ENCODE results near the gene ACBD3.
A peak's percentile ranks its signal among the peaks of the same experiment; 100 is the strongest.
"Not testable (repeated sequence)": the region's sequence is repeated elsewhere in the genome, so short reads cannot be mapped to it uniquely, and the experiment has no call there.

ACBD3 gene

DNA sequence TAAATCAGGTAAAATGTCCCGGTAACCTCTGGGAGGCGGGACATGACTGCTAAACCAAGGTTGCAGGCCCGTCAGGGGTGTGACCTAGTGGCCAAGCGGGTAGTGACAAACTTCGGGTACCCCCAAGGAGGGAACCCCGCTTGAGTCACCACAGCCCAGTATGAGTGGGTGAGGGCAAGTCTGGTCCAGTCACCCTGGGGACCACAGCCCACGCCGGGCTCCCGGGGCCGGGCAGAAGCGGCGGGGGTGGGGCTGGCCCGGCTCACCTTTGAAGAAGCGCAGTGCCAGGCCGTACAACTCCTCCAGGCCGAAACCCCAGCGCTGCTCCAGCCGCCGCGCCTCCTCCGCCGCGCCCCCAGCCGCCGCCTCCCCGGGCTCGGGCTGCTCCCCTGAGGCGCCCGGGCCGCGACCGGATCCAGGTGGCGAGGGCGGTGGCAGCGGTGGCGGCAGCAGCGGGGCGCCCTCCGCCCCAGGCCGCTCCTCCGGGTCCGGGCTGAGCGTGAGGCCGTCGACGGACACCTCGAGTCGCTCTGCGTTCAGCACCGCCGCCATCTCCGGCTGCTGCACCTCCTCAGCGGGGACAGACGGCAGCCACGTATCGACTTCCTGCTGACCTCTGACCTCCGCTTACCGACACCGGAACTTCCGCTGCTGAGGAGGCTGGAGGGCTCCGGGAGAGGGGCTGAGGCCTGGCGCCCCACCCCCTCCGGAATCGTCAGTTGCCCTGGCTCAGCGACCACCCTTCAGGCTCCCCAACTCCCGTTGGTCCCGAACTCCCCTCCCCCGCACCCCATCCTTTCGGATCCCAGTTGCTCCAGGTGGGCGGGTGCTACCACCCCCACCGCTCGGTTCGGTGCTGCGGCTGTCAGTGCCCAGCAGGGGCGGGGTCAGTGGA is at the start of gene ACBD3:
Gene ACBD3 (minus strand): TSS at position 618 of the 895 bp plus-strand sequence. CDS start 66 bp downstream, at position 552.
- DNase-seq (ENCODE audit: low read depth), result peak; percentile 70

DNA sequence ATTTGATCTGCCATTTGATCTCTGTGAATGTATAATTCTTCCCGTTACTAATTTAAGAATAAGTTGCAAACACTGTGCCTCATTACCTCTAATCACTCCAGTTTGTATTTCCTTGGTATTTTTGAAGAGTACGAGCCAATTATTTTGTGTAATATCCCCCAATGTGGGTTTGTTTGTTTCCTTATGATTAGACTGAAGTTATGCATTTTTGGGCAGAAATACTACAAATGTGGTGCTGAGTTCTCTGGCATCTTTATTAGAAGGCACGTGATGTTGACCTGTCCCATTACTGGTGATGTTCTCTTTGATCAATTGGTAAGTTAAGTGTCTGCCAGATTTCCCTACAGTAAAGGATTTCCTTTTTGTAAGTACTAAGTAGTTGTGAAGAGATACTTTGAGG is 47.3 kb upstream of the ACBD3 start:
- DNase-seq (ENCODE audit: low read depth), result no peak

DNA sequence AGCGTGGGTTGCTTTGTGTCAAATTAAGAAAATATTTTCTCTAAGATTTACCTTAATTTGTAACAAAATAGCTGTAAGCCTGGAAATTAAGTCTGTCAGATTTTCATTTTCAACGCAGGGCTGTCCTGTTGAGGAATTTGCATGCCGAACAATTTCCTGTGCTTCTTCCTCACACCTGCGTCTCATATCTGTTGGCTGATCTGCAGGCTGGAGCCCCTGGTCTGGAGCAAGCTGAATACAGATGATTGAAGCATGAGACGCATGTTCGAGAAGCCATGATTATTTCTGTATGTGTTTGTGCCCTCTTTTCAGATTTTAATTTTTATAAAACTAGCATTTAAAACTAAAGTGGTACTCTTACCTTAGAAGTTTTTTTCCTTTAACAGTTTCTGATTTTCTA is 46.8 kb upstream of the ACBD3 start:
- no peak for DNase-seq (ENCODE audit: low read depth)

DNA sequence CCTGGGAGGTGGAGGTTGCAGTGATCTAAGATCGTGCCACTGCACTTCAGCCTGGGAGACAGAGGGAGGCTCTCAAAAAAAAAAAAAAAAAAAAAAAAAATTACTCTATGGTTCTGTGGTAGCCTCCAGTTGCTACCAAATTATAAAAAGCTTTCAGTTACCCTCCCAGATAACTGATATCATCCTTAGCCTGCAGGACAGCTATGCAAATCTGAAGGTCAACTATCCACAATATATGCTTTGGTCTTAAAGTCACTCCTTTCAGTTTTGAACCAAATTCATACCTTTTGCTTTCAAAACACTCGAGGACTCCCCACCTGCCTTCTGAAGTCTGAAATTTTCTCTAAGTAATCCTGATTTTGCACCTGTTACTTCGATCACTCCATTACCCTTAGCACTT is 40.1 kb upstream of the ACBD3 start:
- no peak for DNase-seq (ENCODE audit: low read depth)

DNA sequence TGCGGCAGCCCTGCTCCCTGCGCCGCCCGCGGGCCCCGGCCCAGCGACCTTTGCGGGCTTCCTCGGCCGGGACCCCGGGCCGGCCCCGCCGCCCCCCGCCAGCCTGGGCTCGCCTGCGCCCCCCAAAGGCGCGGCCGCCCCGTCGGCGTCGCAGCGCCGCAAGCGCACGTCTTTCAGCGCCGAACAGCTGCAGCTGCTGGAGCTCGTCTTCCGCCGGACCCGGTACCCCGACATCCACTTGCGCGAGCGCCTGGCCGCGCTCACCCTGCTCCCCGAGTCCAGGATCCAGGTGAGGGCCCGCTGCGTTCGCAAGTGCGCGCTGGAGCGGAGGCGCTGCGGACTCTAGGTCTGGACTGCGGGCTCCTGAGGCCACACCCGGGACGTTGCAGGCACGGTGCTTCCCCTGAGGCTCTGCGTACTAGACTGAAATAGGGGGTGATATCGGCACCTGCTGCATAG is 37.3 kb upstream of the ACBD3 start:
- no peak for DNase-seq (ENCODE audit: low read depth)

DNA sequence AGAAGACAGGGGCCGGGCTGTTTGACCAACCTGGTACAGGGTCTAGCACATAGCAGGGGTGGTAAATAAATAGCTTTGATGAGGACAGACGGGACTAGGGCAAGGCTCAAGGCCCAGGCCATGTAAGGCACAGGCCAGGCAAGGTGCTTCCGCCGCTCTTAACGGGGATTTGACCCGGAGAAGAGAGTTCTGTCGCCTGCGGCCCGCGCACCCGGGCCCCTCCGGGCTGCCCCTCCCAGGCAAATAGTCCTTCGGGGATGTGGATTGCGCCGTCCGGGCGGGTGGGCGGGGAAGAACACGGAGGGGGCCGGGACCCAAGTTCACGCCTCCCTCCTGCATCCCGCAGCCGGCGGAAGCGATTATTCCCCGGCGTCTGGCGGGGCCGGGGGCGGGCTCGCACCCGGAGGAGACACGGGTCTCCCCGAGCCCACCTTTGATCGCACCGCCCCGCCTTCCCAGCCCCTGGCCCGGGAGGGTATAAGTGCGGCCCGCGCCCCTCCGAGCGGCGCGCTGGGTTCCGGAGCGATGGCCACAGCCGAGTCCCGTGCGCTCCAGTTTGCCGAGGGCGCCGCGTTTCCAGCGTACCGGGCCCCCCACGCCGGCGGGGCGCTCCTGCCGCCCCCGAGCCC is 36.7 kb upstream of the ACBD3 start, which contains the start of gene MIXL1:
Gene MIXL1 (plus strand): TSS at position 508 of the 629 bp plus-strand sequence. CDS start 18 bp downstream, at position 526.
- DNase-seq (ENCODE audit: low read depth), result no peak

DNA sequence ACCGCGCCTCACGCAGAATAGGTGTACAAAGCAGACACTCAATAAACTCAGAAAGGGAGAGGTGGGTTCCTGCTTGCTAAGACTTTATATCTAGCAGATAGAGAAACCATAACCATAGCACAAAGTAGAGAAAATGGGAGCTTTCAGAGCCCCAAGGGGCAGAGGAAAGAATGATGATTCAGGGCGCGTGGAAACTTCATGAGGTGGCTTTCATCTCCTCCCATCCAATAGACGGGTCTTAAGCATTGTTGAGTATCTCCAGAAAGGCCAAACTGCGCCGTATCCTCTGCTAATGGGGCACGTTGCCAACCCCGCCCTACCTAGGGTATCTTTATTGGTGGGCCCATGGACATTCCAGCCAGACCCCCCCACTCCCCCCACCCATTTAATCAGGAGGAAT is 36.1 kb upstream of the ACBD3 start:
- DNase-seq (ENCODE audit: low read depth), result no peak

DNA sequence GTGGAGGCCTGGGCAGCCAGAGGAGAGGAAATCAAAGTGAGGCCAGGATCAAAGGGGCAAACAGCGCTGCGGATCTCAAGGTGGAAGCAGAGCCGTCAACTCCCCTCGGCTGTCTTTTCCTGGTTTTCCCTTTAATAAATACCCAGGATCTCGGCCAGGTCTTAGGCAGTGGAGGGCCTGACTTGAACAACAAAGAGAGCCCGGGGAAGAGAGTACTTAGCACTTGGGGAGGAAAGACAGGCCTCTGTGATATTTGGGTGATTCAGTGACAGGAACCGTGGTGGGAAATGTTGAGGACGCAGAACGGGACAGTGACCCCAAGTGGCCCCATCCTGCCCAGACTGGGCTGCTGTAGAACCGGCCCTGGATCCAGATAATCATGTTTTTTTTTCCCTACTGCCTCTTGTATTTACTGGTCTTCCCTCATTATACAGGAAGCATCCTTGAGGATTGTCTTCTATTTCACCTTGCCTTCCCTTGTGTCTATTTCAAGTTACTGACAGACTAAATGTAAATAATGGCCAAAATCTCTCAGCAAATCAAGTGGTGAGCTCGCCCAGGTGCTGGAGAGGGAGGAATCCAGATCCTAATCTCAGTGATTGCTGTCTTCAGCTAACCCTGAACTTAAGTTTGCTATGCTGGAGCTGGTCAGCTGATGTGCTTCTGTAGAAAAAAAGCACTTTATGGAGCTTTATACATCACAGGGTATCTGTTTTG is 34.1 kb upstream of the ACBD3 start:
- DNase-seq (ENCODE audit: low read depth), result no peak

DNA sequence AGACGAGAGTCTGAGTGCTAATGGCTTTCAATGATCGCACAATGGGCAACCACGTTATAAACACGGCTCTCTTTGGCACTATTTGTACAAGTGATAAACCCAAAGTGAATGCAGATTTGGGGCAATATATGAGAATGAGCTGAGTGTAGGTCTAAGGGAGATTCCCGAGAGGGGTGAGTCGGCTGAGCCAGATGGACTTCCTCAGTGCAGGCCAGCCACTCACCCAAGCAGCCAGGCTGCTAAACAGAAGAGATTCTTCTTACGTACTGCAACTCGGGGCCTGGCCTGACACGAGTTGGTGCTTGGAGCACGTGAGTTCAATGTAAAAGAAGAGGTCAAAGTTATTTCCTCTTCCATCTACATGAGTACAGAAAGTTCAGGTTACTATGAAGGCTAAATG is 30.7 kb upstream of the ACBD3 start:
- no peak for DNase-seq (ENCODE audit: low read depth)

DNA sequence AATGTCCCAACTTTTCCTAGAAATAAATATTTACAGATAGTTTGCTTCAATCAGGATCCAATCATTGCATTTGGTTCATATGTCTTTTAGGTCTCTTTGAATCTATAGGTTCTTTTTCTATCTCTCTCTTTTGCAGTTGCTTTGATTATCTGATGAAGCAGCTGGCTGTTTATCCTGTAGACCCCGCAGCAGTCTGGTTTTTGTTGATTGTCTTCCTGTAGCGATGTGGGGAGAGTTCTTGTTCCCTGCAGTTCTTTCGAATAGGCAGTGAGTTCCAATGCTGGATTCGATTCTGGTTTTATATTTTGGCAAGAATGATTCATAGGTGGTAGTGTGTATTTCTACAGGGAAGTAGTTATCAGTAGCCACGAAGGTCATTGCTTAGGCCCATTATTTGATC is 29.5 kb upstream of the ACBD3 start:
- DNase-seq (ENCODE audit: low read depth), result no peak

DNA sequence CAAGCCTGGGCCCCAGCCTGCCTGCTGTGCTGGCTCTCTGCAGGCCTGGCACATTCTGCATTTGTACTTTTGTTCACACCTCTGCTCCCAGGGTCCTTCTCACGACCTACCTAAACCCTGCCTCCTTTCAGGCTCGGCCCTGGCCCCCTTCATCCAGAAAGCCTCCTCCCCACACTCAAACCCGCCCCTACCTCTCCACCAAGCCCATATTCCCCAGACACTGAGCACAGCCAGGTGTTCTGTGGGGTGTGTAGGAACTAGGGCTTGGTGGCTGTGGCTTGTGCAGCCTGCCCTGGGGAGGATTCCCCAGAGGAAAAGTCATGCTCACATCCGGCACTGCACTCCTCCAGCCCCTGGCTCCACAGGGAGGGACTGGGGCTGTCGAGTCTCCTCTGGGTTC is 28.7 kb upstream of the ACBD3 start:
- DNase-seq (ENCODE audit: low read depth), result no peak

DNA sequence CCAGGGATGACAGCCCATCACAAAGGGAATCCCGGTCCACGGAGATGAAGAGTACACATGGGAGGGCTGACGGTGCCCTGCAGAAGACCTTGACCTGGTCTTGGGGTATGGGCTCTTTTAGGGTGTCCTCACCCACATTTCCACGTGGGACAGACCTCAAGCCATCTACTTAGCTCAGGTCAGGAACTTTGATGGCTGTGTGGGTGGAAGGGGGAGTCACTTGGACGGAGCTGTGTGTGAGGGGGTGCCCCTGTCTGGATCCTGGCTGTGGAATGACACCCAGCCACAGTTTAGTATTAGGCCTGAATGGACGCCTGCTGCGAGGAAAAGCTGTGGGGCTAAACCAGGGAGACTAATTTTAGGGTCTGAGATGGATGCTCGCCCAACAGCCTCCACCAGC is 26.0 kb upstream of the ACBD3 start:
- DNase-seq (ENCODE audit: low read depth), result no peak

DNA sequence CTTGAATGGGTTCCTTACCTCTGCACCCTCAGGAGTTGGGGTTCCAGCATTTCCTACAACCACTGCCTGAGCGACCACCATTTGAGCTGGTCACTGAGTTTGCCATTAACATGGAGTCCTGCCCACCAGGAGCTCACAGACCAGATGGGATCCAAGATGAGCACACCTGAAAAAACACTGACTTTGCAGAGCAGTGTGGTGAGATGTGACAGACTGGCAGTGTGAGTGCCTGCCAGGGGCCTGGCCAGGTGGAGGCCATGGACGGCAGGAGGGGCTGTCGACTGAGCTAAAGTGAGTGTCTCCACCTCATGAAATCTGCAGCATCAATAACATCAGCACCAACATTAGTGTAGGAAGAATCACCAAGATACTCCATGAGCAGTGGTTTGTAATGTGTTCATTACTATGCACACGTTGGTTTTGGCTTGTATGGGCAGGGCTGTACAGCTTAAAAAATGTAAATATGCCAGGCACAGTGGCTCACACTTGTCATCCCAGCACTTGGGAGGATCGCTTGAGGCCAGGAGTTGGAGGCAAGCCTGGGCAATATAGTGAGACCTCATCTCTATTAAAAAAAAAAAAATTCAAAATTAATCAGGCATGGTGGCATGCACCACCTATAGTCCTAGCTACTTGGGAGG is 24.8 kb upstream of the ACBD3 start:
- DNase-seq (ENCODE audit: low read depth), result no peak

DNA sequence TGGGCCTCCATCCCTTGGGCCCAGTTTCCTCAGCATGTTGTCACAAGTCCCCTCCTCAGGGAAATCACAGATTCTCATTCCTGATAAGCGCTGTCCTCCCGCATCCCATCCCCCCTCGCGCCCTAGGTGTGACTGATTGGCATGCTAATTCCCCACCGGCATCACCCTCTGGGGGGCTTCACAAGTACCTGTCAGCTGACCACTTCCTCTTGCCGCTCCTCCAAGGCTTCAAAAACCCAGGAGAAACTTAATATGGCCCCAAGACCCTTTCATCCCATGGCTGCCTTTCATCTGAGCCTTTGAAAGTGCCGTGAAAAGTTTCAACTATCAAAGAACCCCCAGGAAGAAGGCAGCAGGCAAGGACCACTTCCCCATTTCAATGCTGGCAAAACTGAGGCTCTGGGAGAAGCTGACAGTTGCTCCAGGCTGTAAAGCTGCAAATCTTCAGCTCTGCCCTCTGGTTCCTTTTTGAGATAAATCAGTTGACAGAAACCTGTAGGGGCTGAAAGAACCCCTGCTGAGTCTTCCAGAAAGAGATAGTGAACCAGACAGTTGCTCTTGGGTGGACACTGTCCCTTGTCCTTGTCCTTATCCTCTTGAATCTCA is 24.1 kb upstream of the ACBD3 start:
- no peak for DNase-seq (ENCODE audit: low read depth)

DNA sequence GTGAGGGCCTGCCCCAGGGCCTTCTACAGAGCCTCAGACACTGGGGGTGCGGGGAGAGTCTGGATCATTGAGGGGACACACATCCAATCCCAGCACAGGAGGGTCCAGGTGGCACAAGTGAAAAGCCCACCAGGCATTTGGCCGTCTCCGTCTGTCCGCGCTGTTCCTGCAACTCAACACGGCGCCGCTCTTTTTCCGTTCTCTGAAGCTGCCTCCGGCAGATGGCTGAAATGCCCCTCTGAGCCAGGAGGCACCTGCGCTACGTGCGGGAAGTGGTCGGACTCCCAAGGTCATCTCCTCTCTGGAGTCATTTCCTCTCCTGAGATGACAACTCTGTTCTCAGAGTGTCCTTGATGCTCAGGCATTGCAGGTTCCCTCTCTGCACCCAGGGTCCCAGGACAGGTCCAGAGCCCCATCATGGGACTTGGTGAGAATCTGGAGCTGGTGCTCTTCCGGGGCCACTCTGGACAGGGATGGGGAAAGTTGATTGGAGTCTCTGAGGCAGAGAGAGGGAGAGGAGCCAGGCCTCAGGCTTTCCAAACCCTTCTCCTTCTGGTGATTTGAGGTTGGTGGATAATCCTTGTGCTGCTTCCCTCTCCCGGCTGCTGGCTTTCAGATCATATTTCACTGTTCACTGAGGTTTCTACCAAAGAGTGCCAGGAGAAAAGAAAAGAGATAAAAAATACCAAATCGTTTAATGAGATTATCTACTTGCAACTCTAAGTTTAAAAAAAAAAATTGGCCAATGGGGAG is 22.9 kb upstream of the ACBD3 start:
- no peak for DNase-seq (ENCODE audit: low read depth)

DNA sequence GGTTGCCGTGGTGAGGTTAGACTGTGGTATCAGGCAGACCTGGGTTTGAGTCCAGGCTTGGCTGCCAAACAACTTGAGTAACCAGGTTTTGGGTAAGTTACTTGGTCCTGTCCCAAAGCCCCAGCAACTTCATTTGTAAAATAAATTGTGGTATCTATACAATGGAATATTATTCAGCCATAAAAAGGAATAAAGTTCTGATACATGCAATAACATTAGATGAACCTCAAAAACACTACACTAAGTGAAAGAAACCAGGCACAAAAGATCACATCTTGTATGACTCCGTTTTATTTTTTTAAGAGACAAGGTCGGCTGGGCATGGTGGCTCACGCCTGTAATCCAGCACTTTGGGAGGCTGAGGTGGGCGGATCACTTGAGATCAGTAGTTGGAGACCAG is 20.5 kb upstream of the ACBD3 start:
- no peak for DNase-seq (ENCODE audit: low read depth)

DNA sequence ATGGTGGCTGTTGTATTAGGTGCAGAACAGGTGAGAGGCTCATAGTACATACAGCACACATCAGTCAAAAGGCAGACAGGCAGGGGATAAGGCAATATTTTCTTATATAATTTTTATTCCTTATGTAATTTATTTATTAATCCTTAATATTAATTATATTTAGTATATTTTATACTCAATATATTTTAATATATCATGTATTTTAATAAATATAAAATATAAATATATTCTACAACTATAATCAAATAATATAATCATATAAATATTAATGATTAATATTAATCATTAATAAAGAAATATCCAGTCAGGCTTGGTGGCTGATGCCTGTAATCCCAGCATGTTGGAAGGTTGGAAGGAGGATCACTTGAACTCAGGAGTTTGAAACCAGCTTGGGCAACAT is 17.7 kb upstream of the ACBD3 start:
- DNase-seq (ENCODE audit: low read depth), result no peak

DNA sequence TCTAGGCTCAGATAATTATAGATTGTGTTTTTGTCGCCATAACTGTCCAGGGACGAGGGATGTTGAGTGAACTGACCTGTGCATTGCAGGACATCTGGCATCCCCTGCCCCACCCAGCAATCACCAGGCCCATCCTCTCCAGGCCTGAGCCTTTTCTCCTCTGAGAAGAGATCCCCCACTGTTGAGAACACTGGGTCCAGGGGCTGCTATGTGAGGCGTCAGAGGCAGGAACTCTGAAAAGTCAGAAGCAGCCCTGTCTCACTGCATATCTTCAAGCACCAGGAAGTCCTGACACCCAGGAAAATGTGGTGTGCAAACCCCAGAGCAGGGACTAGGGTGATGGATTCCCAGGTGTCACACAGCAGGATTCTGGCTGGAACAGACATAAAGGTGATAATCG is 17.1 kb upstream of the ACBD3 start:
- DNase-seq (ENCODE audit: low read depth), result no peak

DNA sequence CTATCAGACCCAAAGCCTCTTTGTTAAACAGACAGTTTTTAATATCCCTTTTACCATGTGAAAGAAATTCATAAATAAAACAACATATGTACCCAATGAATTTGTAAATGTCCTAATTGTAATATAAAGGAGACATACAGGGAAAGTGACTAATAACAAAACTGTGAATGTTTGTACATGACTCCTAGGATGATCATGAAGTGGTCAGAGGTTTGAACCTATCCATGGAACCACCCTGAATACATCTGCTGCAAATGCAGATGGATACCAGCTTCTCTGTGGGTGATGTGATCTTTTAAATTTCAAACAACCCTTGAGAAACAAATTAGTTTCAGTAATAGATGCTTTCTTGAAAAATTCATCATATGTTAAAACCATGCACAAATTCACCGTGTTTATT is 16.7 kb upstream of the ACBD3 start:
- no peak for DNase-seq (ENCODE audit: low read depth)

DNA sequence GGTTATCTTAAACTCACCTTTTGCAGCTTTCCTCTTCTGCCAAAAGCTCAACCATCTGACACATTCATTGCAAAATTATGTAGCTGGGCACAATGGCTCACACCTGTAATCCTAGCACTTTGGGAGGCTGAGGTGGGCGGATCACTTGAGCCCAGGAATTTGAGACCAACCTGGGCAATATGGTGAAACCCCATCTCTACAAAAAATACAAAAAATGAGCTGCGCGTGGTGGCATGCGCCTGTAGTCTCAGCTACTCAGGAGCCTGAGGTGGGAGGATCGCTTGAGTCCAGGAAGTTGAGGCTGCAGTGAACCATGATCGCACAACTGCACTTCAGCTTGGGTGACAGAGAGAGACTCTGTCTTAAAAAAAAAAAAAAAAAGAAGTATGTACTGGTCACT is 16.1 kb upstream of the ACBD3 start:
- DNase-seq (ENCODE audit: low read depth), result not testable (repeated sequence)

DNA sequence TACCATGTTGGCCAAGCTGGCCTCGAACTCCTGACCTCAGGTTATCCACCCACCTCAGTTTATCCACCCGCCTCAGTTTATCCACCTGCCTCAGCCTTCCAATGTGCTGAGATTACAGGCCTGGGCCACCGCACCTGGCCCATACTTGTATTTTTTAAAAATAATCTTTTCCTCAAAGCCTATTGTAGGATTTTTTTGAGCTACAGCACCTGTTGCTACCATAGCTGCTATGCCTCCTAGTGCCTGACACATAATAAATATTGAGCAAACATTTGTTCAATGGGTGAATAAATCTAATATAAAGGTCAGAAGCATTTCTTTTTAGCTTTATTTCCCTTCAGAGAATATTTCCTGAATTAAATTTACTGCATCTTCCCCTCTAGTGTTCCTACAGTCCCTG is 15.7 kb upstream of the ACBD3 start:
- no peak for DNase-seq (ENCODE audit: low read depth)

All from GM04504 (cell line).